DOHH2 (cell line): ENCODE data around the gene EPS8.

ENCODE experiments used
- CTCF ChIP-seq: fragments of 200-600 bp; sonication (generic); IDR thresholded peaks from one replicate; pipeline ENCODE4 v1.5.1; 2014; ENCODE audit warnings: antibody characterized with exemption, mild to moderate bottlenecking, low read depth, low read length; ENCODE audit not compliant: poor library complexity, severe bottlenecking
- EZH2phosphoT487 ChIP-seq: fragments of 200-600 bp; sonication (generic); IDR thresholded peaks from 2 replicates; pipeline ENCODE4 v1.6.1; 2017; ENCODE audit warnings: borderline replicate concordance, mild to moderate bottlenecking, antibody characterized with exemption, low read length, moderate library complexity, mixed read lengths

- TF ChIP-seq CTCF, result no peak
- TF ChIP-seq EZH2phosphoT487, result no peak
Observed at GRCh38 chr12:15697201-15697600, 92.0 kb downstream of the EPS8 start.
